Uterus (tissue), 2 donors: ENCODE data around the gene NTN5.

ENCODE experiments used
- POLR2A ChIP-seq, 2 donors: fragments of 450-650 bp; IDR thresholded peaks; one replicate each; pipeline ENCODE4 v1.6.1; 2016; ENCODE audit warnings: antibody characterized with exemption in 2 of 2, mild to moderate bottlenecking in 1 of 2, moderate library complexity in 1 of 2
- TF ChIP-seq, protein P1 (sequence below), 4 experiments: fragments of 200-600 bp in 2 of 4; fragments of 450-650 bp in 2 of 4; sonication (generic) in 2 of 4; IDR thresholded peaks; one replicate each; pipeline ENCODE4 v1.5.1; 2016 to 2019; ENCODE audit warnings: antibody characterized with exemption in 4 of 4, mild to moderate bottlenecking in 2 of 4, moderate library complexity in 1 of 4

- TF ChIP-seq, protein P1, sequence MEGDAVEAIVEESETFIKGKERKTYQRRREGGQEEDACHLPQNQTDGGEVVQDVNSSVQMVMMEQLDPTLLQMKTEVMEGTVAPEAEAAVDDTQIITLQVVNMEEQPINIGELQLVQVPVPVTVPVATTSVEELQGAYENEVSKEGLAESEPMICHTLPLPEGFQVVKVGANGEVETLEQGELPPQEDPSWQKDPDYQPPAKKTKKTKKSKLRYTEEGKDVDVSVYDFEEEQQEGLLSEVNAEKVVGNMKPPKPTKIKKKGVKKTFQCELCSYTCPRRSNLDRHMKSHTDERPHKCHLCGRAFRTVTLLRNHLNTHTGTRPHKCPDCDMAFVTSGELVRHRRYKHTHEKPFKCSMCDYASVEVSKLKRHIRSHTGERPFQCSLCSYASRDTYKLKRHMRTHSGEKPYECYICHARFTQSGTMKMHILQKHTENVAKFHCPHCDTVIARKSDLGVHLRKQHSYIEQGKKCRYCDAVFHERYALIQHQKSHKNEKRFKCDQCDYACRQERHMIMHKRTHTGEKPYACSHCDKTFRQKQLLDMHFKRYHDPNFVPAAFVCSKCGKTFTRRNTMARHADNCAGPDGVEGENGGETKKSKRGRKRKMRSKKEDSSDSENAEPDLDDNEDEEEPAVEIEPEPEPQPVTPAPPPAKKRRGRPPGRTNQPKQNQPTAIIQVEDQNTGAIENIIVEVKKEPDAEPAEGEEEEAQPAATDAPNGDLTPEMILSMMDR (IDR thresholded peaks at IDR 0.05) = no peak
- TF ChIP-seq POLR2A (IDR thresholded peaks at IDR 0.05) = no peak
Measured at GRCh38 chr19:48625891-48626327, 46.9 kb downstream of the NTN5 start.
